Stomach (tissue), 4 donors: ENCODE data around the gene SGCE.

Source experiments
- EP300 ChIP-seq: sonication (generic); formaldehyde crosslinking; IDR thresholded peaks from one replicate; pipeline ENCODE4 v1.6.1; 2017; ENCODE audit warnings: antibody characterized with exemption
- POLR2A ChIP-seq, 4 donors: fragments of 450-650 bp; IDR thresholded peaks; one replicate each; pipeline ENCODE4 v1.6.1; 2016; ENCODE audit warnings: antibody characterized with exemption in 4 of 4, control low read depth in 2 of 4, mild to moderate bottlenecking in 1 of 4, moderate library complexity in 1 of 4
- TF ChIP-seq, protein P1 (sequence below), 7 experiments: fragments of 450-650 bp in 4 of 7; fragments of 200-600 bp in 3 of 7; sonication (generic) in 3 of 7; IDR thresholded peaks; one replicate each; pipeline ENCODE4 v1.5.1; 2016 to 2019; ENCODE audit warnings: antibody characterized with exemption in 7 of 7, control low read depth in 2 of 7, mild to moderate bottlenecking in 1 of 7

- TF ChIP-seq, protein P1, sequence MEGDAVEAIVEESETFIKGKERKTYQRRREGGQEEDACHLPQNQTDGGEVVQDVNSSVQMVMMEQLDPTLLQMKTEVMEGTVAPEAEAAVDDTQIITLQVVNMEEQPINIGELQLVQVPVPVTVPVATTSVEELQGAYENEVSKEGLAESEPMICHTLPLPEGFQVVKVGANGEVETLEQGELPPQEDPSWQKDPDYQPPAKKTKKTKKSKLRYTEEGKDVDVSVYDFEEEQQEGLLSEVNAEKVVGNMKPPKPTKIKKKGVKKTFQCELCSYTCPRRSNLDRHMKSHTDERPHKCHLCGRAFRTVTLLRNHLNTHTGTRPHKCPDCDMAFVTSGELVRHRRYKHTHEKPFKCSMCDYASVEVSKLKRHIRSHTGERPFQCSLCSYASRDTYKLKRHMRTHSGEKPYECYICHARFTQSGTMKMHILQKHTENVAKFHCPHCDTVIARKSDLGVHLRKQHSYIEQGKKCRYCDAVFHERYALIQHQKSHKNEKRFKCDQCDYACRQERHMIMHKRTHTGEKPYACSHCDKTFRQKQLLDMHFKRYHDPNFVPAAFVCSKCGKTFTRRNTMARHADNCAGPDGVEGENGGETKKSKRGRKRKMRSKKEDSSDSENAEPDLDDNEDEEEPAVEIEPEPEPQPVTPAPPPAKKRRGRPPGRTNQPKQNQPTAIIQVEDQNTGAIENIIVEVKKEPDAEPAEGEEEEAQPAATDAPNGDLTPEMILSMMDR (IDR thresholded peaks at IDR 0.05): no peak
- TF ChIP-seq EP300 (no peak), POLR2A (IDR thresholded peaks at IDR 0.05) (no peak)
Observed at GRCh38 chr7:94655126-94655847, 646 bp downstream of the SGCE start.
